GM08714 (cell line): ENCODE results near the gene FAM149A.

ENCODE experiments used
- H3K4me3 ChIP-seq: fragments of 200-500 bp; sonication (Bioruptor generic); 2 replicates; pipeline ENCODE4 v1.5.1; 2014; ENCODE audit warnings: mild to moderate bottlenecking, low read length, inconsistent platforms
- ZNF274 ChIP-seq: IDR thresholded peaks from 2 replicates; pipeline ENCODE4 v1.6.1; 2012; ENCODE audit warnings: mild to moderate bottlenecking, low read depth, low read length

The FAM149A gene

DNA sequence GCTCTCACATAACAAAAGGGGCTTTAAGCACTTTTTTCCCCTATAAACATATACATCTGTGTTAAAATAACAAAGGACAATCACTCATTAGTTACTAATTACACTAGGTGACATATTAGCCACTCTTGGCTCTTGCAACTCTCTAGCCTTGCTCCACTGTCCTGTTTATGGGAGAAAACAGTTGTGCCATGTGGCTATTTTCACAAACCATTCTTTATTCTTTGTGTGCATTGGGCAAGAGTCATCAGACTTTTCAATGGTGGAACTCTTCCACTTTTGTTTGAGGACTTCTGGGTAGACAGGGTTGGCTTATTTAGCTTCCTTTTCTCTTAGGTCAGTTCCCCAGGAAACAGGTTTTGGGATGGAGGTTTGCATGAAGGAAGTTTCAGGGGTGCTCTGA is 16.0 kb upstream of the FAM149A start:
- no peak for TF ChIP-seq ZNF274

GRCh38 chr4:186092296-186092695 is 12.2 kb upstream of the FAM149A start:
- TF ChIP-seq ZNF274 = no peak
- no peak overlapping the region for H3K4me3 ChIP-seq

More for the DNA sequence above, 16.0 kb upstream of the FAM149A start:
- H3K4me3 ChIP-seq = no peak overlapping the region

- no peak overlapping the region for H3K4me3 ChIP-seq
- no peak for TF ChIP-seq ZNF274
These were observed 9.1 kb upstream of the FAM149A start for GRCh38 chr4:186095406-186095805.

GRCh38 chr4:186096681-186097165 is 7.8 kb upstream of the FAM149A start:
- no peak overlapping the region for H3K4me3 ChIP-seq
- TF ChIP-seq ZNF274 = no peak

DNA sequence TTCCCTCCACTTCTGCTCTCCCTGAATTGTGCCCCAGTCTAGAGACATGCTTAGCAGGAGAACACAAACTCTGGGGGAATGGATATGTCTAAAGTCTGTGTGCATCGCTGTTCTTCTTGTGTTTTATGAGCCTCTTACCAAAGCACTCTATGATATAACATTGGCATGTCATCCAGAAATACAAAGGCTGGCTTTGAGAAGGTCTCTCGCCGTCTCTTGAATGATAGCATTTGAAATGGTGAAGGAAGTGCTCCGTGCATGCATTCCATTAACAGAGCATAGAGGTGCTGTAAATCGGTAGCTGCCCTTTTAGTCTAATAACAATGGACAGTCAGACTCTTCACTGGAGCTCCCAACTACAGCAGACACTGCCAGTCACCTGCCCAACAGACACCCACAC is 7.1 kb upstream of the FAM149A start:
- no peak for TF ChIP-seq ZNF274
- H3K4me3 ChIP-seq = no peak overlapping the region

DNA sequence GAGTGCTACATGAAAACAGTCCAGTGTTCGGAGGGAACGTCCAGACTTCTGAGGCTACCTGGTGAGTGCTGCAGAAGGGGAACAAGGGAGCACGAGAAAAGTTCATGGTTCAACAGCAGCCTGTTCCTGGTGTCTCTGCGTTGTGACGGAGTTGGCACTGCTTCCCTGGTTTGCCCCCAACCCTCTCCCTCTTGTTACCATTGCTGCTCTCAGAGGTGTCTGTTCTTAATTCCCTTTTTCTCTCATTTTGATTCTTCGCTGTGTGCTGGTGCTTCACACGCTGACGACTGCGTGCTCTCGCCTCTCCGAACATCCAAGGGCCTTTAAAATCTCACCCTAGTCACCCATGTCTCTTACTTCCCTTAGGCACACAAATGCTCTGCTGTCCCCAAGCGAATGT is 1.6 kb upstream of the FAM149A start:
- TF ChIP-seq ZNF274 = no peak
- H3K4me3 ChIP-seq = no peak overlapping the region

- peak overlapping the region; percentile 10; the same call in 1 of the 2 replicates for H3K4me3 ChIP-seq
- TF ChIP-seq ZNF274 = no peak
These were observed 564 bp downstream of the FAM149A start for GRCh38 chr4:186104890-186105646.

DNA sequence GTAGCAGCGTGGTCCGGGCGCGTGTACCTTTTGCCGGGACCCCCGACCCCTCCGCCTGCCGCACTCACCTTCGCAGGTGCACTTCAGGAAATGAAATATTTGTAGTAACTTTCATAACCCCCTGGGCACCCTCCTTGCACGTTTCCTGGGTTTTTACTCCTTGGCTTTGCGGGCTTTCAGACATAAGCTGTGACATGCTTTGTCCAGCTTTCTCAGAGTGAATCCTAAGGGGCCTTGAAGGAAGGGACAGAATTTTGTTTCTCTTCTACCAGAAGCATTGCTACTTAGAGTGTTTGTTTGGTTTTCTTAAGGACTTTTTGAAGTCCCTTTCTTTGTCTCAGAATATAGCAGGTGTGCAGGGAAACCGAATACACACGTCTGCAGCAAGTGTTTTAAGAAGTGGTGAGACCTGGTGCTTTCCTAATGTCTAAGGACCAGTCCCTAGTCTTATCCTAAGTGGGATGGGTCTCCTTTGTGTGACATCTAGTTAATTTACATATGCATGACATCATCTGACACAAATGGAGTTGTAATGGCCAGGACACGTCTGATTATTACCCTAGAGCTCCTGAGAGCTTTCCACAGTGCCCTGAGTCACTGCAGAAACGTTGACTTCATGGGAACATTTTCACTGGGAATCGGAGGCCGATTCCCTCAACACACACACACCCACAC is 1.3 kb downstream of the FAM149A start:
- no peak for TF ChIP-seq ZNF274
- peak overlapping the region; percentile 10; the same call in 1 of the 2 replicates for H3K4me3 ChIP-seq

DNA sequence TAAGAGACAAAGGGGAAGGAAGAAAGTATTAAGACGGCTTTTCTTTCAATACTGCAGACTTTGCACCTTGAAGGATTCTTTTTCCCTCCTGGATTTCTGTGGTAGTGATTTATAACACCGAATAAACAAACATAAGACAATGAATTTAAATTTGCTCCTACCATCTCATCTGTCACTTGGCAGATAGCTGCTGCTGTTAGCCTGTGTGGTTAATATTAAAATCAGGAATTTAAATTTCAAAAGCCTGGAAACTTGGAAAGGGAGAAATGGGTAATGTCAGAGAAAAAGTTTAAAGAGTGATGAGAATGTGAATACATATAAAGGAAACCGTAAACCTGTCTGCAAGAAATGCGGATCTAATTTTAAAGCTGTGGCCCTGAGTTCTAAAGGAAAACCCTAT is 3.4 kb downstream of the FAM149A start:
- no peak for TF ChIP-seq ZNF274
- H3K4me3 ChIP-seq = no peak overlapping the region

DNA sequence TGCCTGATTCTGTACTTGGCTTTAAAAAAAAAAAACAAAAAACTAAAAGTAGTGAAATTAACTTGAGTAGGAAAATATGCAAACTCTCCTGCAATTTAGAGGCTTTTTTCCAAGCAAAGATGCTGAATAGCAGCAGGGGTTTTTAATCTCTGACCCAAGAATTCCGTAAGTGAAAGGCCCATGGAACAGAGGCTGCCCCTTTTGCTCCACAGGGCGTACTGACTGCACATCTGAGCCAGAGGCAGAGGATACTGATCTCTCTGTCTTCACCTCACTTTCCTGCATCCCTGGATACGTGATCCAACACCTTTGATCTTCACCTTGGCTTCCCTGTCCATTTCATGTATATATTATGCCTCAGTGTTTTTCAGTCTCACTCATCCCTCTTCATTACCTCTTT is 3.9 kb downstream of the FAM149A start:
- no peak overlapping the region for H3K4me3 ChIP-seq
- no peak for TF ChIP-seq ZNF274

- TF ChIP-seq ZNF274 = no peak
- no peak overlapping the region for H3K4me3 ChIP-seq
These were observed 4.7 kb downstream of the FAM149A start for GRCh38 chr4:186109245-186109644.

- H3K4me3 ChIP-seq = no peak overlapping the region
- TF ChIP-seq ZNF274 = no peak
These were observed 12.2 kb downstream of the FAM149A start for GRCh38 chr4:186116697-186117096.

- H3K4me3 ChIP-seq = no peak overlapping the region
- TF ChIP-seq ZNF274 = no peak
These were observed 14.1 kb downstream of the FAM149A start for GRCh38 chr4:186118582-186118981.

- no peak for TF ChIP-seq ZNF274
- H3K4me3 ChIP-seq = no peak overlapping the region
These were observed 16.6 kb downstream of the FAM149A start for GRCh38 chr4:186121057-186121456.

DNA sequence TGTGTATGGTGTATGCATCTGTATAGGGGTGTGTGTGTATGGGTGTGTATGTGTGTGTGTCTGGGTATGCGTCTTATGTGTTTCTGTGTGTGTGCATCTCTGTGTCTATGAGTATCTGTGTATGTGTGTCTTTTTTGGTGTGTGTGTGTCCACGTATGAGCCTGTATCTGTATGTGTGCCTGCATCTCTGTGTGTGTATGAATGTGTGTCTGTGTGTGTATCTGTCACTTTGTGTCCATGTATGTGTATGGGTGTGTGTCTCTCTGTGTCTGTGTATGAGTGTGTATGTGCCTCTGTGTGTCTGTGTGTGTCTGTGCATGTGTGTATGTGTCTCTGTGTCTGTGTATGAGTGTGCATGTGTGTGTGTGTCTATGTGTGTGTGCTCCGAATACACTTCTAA is 24.3 kb downstream of the FAM149A start:
- H3K4me3 ChIP-seq = no peak overlapping the region
- no peak for TF ChIP-seq ZNF274
